Transverse colon (tissue), 4 donors: ENCODE measurements around the gene TESK2. TPM values are rescaled to one million over a fixed set of nuclear protein-coding genes. Genes with fewer than 3 reads are reported as not detected.
A peak's percentile ranks its signal among the peaks of the same experiment; 100 is the strongest.

ENCODE experiments used
- DNase-seq: peaks from one replicate; pipeline ENCODE4 v3.0.0-alpha.2; 2019
- H3K27ac ChIP-seq, 4 donors: fragments of 200-600 bp; sonication (generic); 2 replicates each; pipeline ENCODE4 v1.5.1; 2016 to 2018; ENCODE audit warnings: inconsistent platforms in 4 of 4
- H3K27me3 ChIP-seq: fragments of 200-600 bp; sonication (generic); 2 replicates; pipeline ENCODE4 v1.5.1; 2017; ENCODE audit warnings: inconsistent platforms
- H3K36me3 ChIP-seq, 4 donors: fragments of 200-600 bp; sonication (generic); 2 replicates each; pipeline ENCODE4 v1.5.1; 2017 to 2019; ENCODE audit warnings: inconsistent platforms in 4 of 4
- H3K4me1 ChIP-seq, 4 donors: fragments of 200-600 bp; sonication (generic); 2 replicates each; pipeline ENCODE4 v1.5.1; 2017 to 2020; ENCODE audit warnings: inconsistent platforms in 4 of 4
- H3K4me3 ChIP-seq, 4 donors: fragments of 200-600 bp; sonication (generic); 1 replicate in 1 of 4; 2 replicates in 3 of 4; pipeline versions ENCODE4 v1.5.1 to v1.6.1; 2017 to 2019; ENCODE audit warnings: inconsistent platforms in 4 of 4
- H3K9me3 ChIP-seq, 2 donors: fragments of 200-600 bp; sonication (generic); 2 replicates each; pipeline ENCODE4 v1.5.1; 2017 to 2019; ENCODE audit warnings: inconsistent platforms in 2 of 2
- EP300 ChIP-seq: sonication (generic); formaldehyde crosslinking; IDR thresholded peaks from one replicate; pipeline ENCODE4 v1.6.1; 2017; ENCODE audit warnings: antibody characterized with exemption, low read depth
- POLR2A ChIP-seq: fragments of 450-650 bp; IDR thresholded peaks from one replicate; pipeline ENCODE4 v1.6.1; 2016; ENCODE audit warnings: antibody characterized with exemption, mild to moderate bottlenecking, moderate library complexity
- POLR2AphosphoS5 ChIP-seq, 3 donors: sonication (generic); formaldehyde crosslinking; IDR thresholded peaks; one replicate each; pipeline ENCODE4 v1.6.1; 2016; ENCODE audit warnings: antibody characterized with exemption in 3 of 3
- WGBS, 2 donors: methylation state at CpG; one replicate each; pipeline ENCODE4 v1.1.5; 2018; ENCODE audit warnings: low coverage in 1 of 2; 5-methylcytosine and 5-hydroxymethylcytosine counted together
- in situ Hi-C, 4 donors: fragments of 200-750 bp; cut with MboI; loops; one replicate each; pipeline versions ENCODE4 v1.15.0 to v1.15.1; 2017; ENCODE audit warnings: low sequenced_read_pairs in 3 of 4, low pct_ligation_motif_present in 1 of 4, low pct_unique_long_range_greater_than_20kb in 1 of 4
- intact Hi-C: fragments of 100-400 bp; cut with DNase I; formaldehyde crosslinking; loops from one replicate; pipeline ENCODE4 v1.15.1; 2023; ENCODE audit warnings: low total_unique reads
- total RNA-seq, 4 donors: library from RNA; depleted of rRNA; stranded (reverse); fragments of >200 nt; gene quantifications; one replicate each; pipeline ENCODE4 v1.1.0, GENCODE V29; 2016
- TF ChIP-seq, protein P1 (sequence below), 5 experiments: fragments of 200-600 bp in 3 of 5; fragments of 450-650 bp in 2 of 5; sonication (generic) in 3 of 5; IDR thresholded peaks; 1 replicate in 2 of 5; 2 replicates in 3 of 5; pipeline ENCODE4 v1.5.1; 2016 to 2017; ENCODE audit warnings: antibody characterized with exemption in 5 of 5, inconsistent platforms in 3 of 5, mild to moderate bottlenecking in 2 of 5, moderate library complexity in 1 of 5

The TESK2 gene
- total RNA-seq, 4 donors from 2014 or later: 5.2 to 32.2 (median 14.5) TPM

DNA sequence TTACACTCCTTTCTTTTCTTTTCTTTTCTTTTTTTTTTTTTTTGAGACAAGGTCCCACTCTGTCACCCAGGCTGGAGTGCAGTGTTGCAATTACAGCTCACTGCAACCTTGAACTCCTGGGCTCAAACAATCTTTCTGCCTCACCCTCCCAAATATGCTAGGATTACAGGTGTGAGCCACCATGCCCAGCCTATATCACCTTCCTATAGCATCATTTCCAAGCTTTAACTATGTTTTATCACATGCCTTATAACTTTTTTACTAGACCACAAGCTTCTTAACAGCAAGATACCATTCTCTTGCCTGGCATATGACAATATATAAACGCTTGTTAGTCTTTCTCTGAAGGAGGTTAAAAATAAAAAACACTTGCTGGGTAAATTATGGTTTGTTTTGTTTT is 95.4 kb downstream of the TESK2 start:
- Histone ChIP-seq H3K27me3 (no peaks in the 10 kb centered on the region), H3K27ac (peak overlapping the region in 1 of 4 donors; percentile 68), H3K4me3 (no peak overlapping the region), H3K4me1 (peaks cover 0 to 42% (median 2%) of the 10 kb centered on the region in 4 donors), H3K9me3 (no peaks in the 10 kb centered on the region), H3K36me3 (no peaks in the 10 kb centered on the region)
- TF ChIP-seq, protein P1, sequence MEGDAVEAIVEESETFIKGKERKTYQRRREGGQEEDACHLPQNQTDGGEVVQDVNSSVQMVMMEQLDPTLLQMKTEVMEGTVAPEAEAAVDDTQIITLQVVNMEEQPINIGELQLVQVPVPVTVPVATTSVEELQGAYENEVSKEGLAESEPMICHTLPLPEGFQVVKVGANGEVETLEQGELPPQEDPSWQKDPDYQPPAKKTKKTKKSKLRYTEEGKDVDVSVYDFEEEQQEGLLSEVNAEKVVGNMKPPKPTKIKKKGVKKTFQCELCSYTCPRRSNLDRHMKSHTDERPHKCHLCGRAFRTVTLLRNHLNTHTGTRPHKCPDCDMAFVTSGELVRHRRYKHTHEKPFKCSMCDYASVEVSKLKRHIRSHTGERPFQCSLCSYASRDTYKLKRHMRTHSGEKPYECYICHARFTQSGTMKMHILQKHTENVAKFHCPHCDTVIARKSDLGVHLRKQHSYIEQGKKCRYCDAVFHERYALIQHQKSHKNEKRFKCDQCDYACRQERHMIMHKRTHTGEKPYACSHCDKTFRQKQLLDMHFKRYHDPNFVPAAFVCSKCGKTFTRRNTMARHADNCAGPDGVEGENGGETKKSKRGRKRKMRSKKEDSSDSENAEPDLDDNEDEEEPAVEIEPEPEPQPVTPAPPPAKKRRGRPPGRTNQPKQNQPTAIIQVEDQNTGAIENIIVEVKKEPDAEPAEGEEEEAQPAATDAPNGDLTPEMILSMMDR (IDR thresholded peaks at IDR 0.05): no peak
- no peak for TF ChIP-seq POLR2AphosphoS5 (IDR thresholded peaks at IDR 0.05)
- no peak for TF ChIP-seq EP300
- no peak for TF ChIP-seq POLR2A
- intact Hi-C loops (no loop called here), in situ Hi-C loops (no loop called here)
- no peak for DNase-seq
- 69 to 75% methylated on average over 1 of the region's 1 CpG for WGBS, 2 donors

DNA sequence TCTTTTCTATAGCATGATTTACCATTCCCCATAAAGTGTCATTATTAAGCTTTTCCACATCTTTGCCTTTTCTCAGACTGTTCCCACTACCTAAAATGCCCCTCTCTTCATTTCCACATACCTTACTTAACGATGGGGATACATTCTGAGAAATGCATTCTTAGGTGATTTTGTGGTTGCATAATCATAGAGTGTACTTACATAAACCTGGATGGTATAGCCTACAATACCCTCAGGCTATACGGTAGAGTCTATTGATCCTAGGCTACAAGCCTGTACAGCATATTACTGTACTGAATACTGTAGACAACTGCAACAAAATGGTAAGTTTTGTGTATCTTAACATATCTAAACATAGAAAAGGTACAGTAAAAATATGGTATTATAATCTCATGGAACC is 95.9 kb downstream of the TESK2 start:
- Histone ChIP-seq H3K27me3 (no peaks in the 10 kb centered on the region), H3K27ac (peak overlapping the region in 1 of 4 donors; percentile 68), H3K4me3 (no peak overlapping the region), H3K9me3 (no peaks in the 10 kb centered on the region), H3K4me1 (peaks cover 0 to 37% (median 2%) of the 10 kb centered on the region in 4 donors), H3K36me3 (no peaks in the 10 kb centered on the region)
- in situ Hi-C loops (no loop called here), intact Hi-C loops (no loop called here)
- WGBS, 2 donors: 79 to 83% methylated on average over 1 to 2 of the region's 2 CpGs
- DNase-seq: no peak
- TF ChIP-seq POLR2A (no peak), EP300 (no peak), POLR2AphosphoS5 (IDR thresholded peaks at IDR 0.05) (no peak)
- TF ChIP-seq, protein P1 (IDR thresholded peaks at IDR 0.05): no peak

DNA sequence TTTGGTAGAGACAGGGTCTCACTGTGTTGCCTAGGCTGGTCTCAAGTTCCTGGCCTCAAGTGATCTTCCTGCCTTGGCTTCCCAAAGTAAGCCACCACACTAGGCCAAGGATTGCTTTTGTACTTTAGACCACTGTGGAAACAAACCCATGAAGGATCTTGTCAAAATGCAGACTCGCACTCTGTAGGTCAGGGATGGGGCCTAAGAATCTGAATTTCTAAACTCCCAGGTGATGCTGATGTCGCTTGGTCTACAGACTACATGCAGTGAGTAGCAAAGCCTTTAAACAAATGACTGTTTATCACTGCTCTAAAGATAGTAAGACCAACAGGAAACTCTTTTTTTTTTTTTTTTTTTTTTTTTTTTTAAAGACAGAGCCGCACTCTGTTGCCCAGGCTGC is 96.6 kb downstream of the TESK2 start:
- TF ChIP-seq, protein P1 (IDR thresholded peaks at IDR 0.05): no peak
- 63 to 77% methylated on average over 3 of the region's 3 CpGs for WGBS, 2 donors

DNA sequence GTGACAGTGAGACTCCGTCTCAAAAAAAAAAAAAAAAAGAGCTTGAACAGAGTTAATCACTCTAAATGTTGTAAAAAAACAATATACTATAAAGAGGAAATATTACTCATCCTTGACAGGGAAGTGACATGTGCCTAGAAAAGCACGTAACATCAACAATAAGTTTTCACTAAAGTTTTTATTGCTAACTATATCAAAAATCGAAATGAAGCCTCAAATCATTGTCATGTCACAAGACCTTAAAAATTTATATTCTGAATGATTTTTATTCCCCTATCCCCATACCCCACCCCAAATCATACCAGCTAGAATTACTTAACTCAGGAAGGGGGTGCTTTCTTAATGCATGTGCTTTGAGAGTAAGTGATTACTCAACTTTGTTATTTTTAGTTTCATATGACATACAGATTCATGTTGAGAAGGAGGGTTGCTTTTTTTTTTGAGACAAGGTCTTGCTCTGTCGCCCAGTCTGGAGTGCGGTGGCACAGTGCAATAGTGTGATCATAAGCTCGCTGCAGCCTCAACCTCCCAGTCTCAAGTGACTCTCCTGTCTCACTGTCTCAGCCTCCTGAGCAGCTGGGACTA is 97.2 kb downstream of the TESK2 start:
- intact Hi-C loops (no loop called here), in situ Hi-C loops (no loop called here)
- WGBS, 2 donors: 73 to 76% methylated on average over 6 of the region's 6 CpGs
- Histone ChIP-seq H3K4me1 (peaks cover 0 to 35% (median 2%) of the 10 kb centered on the region in 4 donors), H3K36me3 (no peaks in the 10 kb centered on the region), H3K4me3 (no peak overlapping the region), H3K9me3 (no peaks in the 10 kb centered on the region), H3K27me3 (no peaks in the 10 kb centered on the region), H3K27ac (peak overlapping the region; percentile 29 to 68 (median 36))
- TF ChIP-seq POLR2A (no peak), EP300 (no peak), POLR2AphosphoS5 (IDR thresholded peaks at IDR 0.05) (no peak)
- TF ChIP-seq, protein P1 (IDR thresholded peaks at IDR 0.05): no peak
- DNase-seq: peak; percentile 19

More for the DNA sequence above, 96.6 kb downstream of the TESK2 start:
- in situ Hi-C loops (no loop called here), intact Hi-C loops (no loop called here)
- no peaks in the 10 kb centered on the region for H3K9me3 ChIP-seq
- peaks cover 0 to 35% (median 2%) of the 10 kb centered on the region in 4 donors for H3K4me1 ChIP-seq
- H3K4me3 ChIP-seq: no peak overlapping the region
- DNase-seq: no peak
- no peaks in the 10 kb centered on the region for H3K27me3 ChIP-seq
- H3K27ac ChIP-seq: peak overlapping the region; percentile 29 to 68 (median 36)
- H3K36me3 ChIP-seq: no peaks in the 10 kb centered on the region
